Spleen (tissue), 11 donors: ENCODE results near the gene CASP10. TPM values are rescaled to one million over a fixed set of nuclear protein-coding genes. Genes with fewer than 3 reads are reported as not detected.

Experiments used
- DNase-seq: peaks from one replicate; pipeline ENCODE4 v3.0.0-alpha.2; 2020
- H3K27ac ChIP-seq, 8 donors: fragments of 200-600 bp; sonication (generic) in 7 of 8; 1 replicate in 4 of 8; 2 replicates in 4 of 8; pipeline versions ENCODE4 v1.5.0 to v1.8.0; 2016 to 2021; ENCODE audit warnings: inconsistent platforms in 4 of 8, mild to moderate bottlenecking in 4 of 8, moderate library complexity in 1 of 8
- H3K27me3 ChIP-seq, 7 donors: fragments of 200-600 bp; sonication (generic) in 6 of 7; replicated peaks in 1 of 7; 1 replicate in 4 of 7; 2 replicates in 3 of 7; pipeline versions ENCODE4 v1.5.0 to v1.8.0; 2016 to 2021; ENCODE audit warnings: inconsistent platforms in 3 of 7, mild to moderate bottlenecking in 1 of 7
- H3K36me3 ChIP-seq, 6 donors: fragments of 200-600 bp; sonication (generic) in 5 of 6; 1 replicate in 4 of 6; 2 replicates in 2 of 6; pipeline versions ENCODE4 v1.5.0 to v1.8.0; 2016 to 2021; ENCODE audit warnings: inconsistent platforms in 2 of 6
- H3K4me1 ChIP-seq, 6 donors: fragments of 200-600 bp; sonication (generic) in 5 of 6; 1 replicate in 3 of 6; 2 replicates in 3 of 6; pipeline versions ENCODE4 v1.5.0 to v1.8.0; 2016 to 2021; ENCODE audit warnings: inconsistent platforms in 3 of 6
- H3K4me3 ChIP-seq, 8 donors: fragments of 200-600 bp; sonication (generic) in 7 of 8; 1 replicate in 4 of 8; 2 replicates in 4 of 8; pipeline versions ENCODE4 v1.5.0 to v1.8.0; 2016 to 2021; ENCODE audit warnings: inconsistent platforms in 4 of 8, mild to moderate bottlenecking in 4 of 8, moderate library complexity in 2 of 8
- H3K9me3 ChIP-seq, 8 donors: fragments of 200-600 bp; sonication (generic) in 7 of 8; 1 replicate in 4 of 8; 2 replicates in 4 of 8; pipeline versions ENCODE4 v1.5.0 to v1.8.0; 2016 to 2021; ENCODE audit warnings: inconsistent platforms in 4 of 8
- POLR2A ChIP-seq, 3 donors: fragments of 450-650 bp; IDR thresholded peaks; one replicate each; pipeline ENCODE4 v1.5.1; 2017; ENCODE audit warnings: antibody characterized with exemption in 3 of 3, mild to moderate bottlenecking in 1 of 3
- POLR2AphosphoS5 ChIP-seq, 3 donors: sonication (generic); formaldehyde crosslinking; IDR thresholded peaks; one replicate each; pipeline ENCODE4 v1.5.1; 2017; ENCODE audit warnings: antibody characterized with exemption in 3 of 3
- WGBS, 5 donors: extraction: QIAGEN DNeasy Blood & Tissue Kit in 3 of 5; methylation state at CpG; one replicate each; pipeline versions ENCODE4 v1.1.5 to v1.1.7; 2013 to 2018; 5-methylcytosine and 5-hydroxymethylcytosine counted together
- intact Hi-C: fragments of 100-400 bp; cut with DNase I; formaldehyde crosslinking; loops from one replicate; pipeline ENCODE4 v1.15.0; 2023; ENCODE audit warnings: low total_unique reads
- polyA plus RNA-seq, 3 donors: library from polyadenylated mRNA; stranded (reverse); fragments of 200-250 nt; gene quantifications; one replicate each; pipeline ENCODE4 v1.2.1, GENCODE V29; 2013
- total RNA-seq, 7 donors: library from RNA; depleted of rRNA in 3 of 7; stranded (reverse); fragments of >200 nt in 3 of 7; fragmentation: NEBNext Ultra II Directional in 4 of 7; extraction: Animal tissue kit (Norgen Biotek cat#: 25700) in 4 of 7; gene quantifications; one replicate each; pipeline versions ENCODE4 v1.1.0 to v1.2.1, GENCODE V29; 2016 to 2021
- TF ChIP-seq, protein P1 (sequence below), 11 experiments: fragments of 200-600 bp in 7 of 11; fragments of 450-650 bp in 4 of 11; sonication (generic) in 4 of 11; IDR thresholded peaks in 8 of 11; conservative IDR thresholded peaks in 3 of 11; 1 replicate in 7 of 11; 2 replicates in 4 of 11; pipeline versions ENCODE4 v1.4.0 to v1.8.0; 2016 to 2021; ENCODE audit warnings: antibody characterized with exemption in 11 of 11, inconsistent platforms in 4 of 11, mild to moderate bottlenecking in 1 of 11
- donor health status: healthy with polysubstance abuse.
- donor health status: DM: no; HTN: no; CAD: no; lungs with moderate emphysema.
- donor health status: DM: no; HTN: no; CAD: no.
- donor health status: Bipolar disorder and iron deficiency.
- donor health status: healthy.
- donor health status: DM: no; HTN: no; CAD: no.
- donor health status: DM: yes; HTN: yes; CAD: no.

Gene CASP10
- total and polyA plus RNA-seq, 10 donors = 5.6 to 75.6 (median 54.6) TPM

DNA sequence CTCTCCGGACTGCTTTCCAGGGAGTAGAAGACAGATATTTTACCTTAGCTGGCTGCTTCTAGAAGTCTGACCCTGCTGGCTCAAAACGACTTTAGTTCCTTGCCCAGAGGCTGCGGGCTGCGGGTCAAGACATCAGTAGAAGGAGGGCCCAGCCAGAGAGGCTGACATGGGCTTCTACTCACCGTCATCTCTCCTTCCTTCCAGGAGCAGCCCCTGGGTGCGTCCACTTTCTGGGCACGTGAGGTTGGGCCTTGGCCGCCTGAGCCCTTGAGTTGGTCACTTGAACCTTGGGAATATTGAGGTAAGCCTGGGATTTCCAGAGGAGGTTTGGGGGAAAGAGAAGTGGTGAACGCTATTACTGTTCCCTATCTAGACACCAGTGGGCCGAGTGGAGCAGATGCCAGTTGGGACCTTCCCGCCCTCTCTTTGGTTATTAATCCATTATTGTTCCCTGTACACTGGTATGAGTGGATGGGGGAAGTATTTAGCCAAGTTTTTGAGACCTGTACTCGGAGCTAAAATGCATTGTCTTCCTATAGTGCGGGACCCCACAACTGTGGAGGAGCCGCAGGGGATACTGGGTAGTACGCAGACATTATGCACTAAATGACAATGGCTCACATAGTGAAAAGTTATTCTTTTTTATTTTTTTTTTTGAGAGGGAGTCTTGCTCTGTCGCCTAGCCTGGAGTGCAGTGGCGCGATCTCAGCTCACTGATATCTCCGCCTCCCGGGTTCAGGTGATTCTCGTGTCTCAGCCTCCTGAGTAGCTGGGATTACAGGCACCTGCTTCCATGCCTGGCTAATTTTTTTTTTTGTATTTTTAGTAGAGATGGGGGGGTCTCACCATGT lies 51.1 kb downstream of the CASP10 start:
- H3K4me1 ChIP-seq = peaks cover 40 to 78% (median 66%) of the 10 kb centered on the region in 6 donors
- peak overlapping the region; percentile 74 to 92 (median 89) for H3K27ac ChIP-seq
- WGBS, 5 donors = 21 to 37% (median 23%) methylated on average over 19 to 21 of the region's 21 CpGs
- TF ChIP-seq POLR2AphosphoS5 (IDR thresholded peaks at IDR 0.05) (no peak), POLR2A (IDR thresholded peaks at IDR 0.05) (no peak)
- TF ChIP-seq, protein P1, sequence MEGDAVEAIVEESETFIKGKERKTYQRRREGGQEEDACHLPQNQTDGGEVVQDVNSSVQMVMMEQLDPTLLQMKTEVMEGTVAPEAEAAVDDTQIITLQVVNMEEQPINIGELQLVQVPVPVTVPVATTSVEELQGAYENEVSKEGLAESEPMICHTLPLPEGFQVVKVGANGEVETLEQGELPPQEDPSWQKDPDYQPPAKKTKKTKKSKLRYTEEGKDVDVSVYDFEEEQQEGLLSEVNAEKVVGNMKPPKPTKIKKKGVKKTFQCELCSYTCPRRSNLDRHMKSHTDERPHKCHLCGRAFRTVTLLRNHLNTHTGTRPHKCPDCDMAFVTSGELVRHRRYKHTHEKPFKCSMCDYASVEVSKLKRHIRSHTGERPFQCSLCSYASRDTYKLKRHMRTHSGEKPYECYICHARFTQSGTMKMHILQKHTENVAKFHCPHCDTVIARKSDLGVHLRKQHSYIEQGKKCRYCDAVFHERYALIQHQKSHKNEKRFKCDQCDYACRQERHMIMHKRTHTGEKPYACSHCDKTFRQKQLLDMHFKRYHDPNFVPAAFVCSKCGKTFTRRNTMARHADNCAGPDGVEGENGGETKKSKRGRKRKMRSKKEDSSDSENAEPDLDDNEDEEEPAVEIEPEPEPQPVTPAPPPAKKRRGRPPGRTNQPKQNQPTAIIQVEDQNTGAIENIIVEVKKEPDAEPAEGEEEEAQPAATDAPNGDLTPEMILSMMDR (IDR thresholded peaks at IDR 0.05 in 8 of 11, conservative IDR thresholded peaks at IDR 0.05 in 3 of 11) = no peak
- intact Hi-C loops = loop anchor here (2.0 kb wide), 1 partner anchor 51 kb away; the partner anchor contains the start of gene CASP10
- H3K36me3 ChIP-seq = peaks cover 0 to 12% (median 0%) of the 10 kb centered on the region in 6 donors
- H3K27me3 ChIP-seq = no peaks in the 10 kb centered on the region
- H3K9me3 ChIP-seq = no peaks in the 10 kb centered on the region
- peak overlapping the region; percentile 53 to 83 (median 56) for H3K4me3 ChIP-seq
- DNase-seq = peak; percentile 83

DNA sequence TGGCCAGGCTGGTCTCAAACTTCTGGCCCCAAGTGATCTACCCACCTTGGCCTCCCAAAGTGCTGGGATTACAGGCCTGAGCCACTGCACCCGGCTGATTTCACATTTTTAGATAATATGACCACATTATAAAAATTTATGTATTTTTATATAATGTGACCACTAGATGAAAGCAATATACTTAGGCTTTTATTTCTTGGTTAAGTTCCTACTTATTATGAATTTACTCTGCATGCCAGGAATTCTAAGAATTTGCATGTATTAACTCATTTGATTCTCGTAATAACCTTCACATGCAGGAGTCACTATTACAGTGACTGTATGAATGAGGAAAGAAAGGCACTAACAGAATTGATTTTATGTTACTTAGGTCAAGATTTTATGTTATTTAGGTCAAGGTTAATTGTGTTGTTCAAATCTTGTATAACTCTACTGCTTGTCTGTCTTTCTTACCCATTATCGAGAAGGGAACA lies 51.8 kb downstream of the CASP10 start:
- peaks cover 40 to 81% (median 70%) of the 10 kb centered on the region in 6 donors for H3K4me1 ChIP-seq
- TF ChIP-seq POLR2A (IDR thresholded peaks at IDR 0.05) (no peak), POLR2AphosphoS5 (IDR thresholded peaks at IDR 0.05) (no peak)
- TF ChIP-seq, protein P1 (IDR thresholded peaks at IDR 0.05 in 8 of 11, conservative IDR thresholded peaks at IDR 0.05 in 3 of 11) = no peak
- WGBS, 5 donors = 25 to 39% (median 32%) methylated on average over 3 of the region's 3 CpGs
- H3K9me3 ChIP-seq = no peaks in the 10 kb centered on the region
- H3K27ac ChIP-seq = peak overlapping the region in 7 of 8 donors; percentile 84 to 92 (median 89)
- H3K36me3 ChIP-seq = peaks cover 0 to 18% (median 0%) of the 10 kb centered on the region in 6 donors
- no peaks in the 10 kb centered on the region for H3K27me3 ChIP-seq
- peak overlapping the region; percentile 53 to 83 (median 56) for H3K4me3 ChIP-seq
- intact Hi-C loops = no loop called here
- no peak for DNase-seq

DNA sequence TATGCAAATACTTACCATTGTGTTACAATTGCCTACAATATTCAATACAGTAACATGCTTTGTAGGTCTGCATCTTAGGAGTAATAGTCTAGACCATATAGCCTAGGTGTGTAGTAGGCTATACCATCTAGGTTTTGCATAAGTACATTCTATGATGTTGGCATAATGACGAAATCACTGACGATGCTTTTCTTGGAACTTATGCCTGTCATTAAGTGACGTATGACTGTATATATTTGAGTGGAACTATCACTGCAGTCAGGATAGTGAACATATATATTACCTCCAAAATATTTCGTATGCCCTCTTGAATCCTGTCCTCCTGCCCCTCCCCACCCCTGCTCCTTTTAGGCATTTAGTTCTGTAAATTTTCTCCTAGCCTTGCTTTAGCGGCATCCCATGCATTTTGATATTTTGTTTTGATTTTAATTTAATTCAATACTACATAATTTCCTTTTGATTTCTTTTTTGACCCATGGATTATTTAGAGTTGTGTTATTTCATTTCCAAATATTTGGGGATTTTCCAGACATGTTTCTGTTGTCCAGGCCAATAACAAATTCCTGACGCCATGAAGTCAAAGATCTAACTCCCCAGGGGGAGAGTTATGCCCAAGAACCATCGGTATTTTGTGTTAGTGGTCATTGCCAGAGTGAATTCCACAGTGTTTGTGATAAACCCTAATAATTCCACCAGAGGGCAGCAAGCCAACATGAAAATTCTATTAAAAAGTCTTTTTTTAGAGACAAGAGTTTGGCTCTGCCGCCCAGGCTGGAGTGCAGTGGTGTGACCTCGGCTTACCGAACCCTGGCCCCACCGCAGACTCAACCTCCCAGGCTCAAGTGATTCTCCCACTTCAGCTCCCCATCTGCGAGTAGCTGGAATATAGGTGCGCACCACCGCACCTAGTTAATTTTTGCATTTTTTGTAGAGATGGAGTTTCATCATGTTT lies 53.2 kb downstream of the CASP10 start:
- H3K36me3 ChIP-seq = peaks cover 0 to 30% (median 0%) of the 10 kb centered on the region in 6 donors
- H3K4me3 ChIP-seq = peak overlapping the region in 5 of 8 donors; percentile 10 to 83 (median 56)
- no peaks in the 10 kb centered on the region for H3K9me3 ChIP-seq
- peak; percentile 85 for DNase-seq
- peaks cover 40 to 95% (median 81%) of the 10 kb centered on the region in 6 donors for H3K4me1 ChIP-seq
- intact Hi-C loops = no loop called here
- H3K27ac ChIP-seq = peak overlapping the region in 6 of 8 donors; percentile 25 to 92 (median 71)
- no peaks in the 10 kb centered on the region for H3K27me3 ChIP-seq
- TF ChIP-seq POLR2AphosphoS5 (IDR thresholded peaks at IDR 0.05) (peak in 1 of 3 donors; percentile 9), POLR2A (IDR thresholded peaks at IDR 0.05) (no peak)
- TF ChIP-seq, protein P1 (IDR thresholded peaks at IDR 0.05 in 8 of 11, conservative IDR thresholded peaks at IDR 0.05 in 3 of 11) = peak; percentile 55 to 86 (median 74)
- WGBS, 5 donors = 18 to 33% (median 20%) methylated on average over 14 of the region's 14 CpGs
